PFSK-1 (cell line): ENCODE measurements around the gene SLC37A4.

ENCODE experiments used
- POLR2AphosphoS5 ChIP-seq: IDR thresholded peaks from 2 replicates; pipeline ENCODE4 v1.6.1; 2012; ENCODE audit warnings: low read depth, mild to moderate bottlenecking, control low read depth, low read length, moderate library complexity
- REST ChIP-seq, 2 experiments: IDR thresholded peaks; 2 replicates each; pipeline versions ENCODE4 v1.6.1 to v1.8.0; 2011 to 2012; ENCODE audit warnings: low read depth in 2 of 2, low read length in 2 of 2, control low read depth in 1 of 2, inconsistent platforms in 1 of 2, mild to moderate bottlenecking in 1 of 2, moderate library complexity in 1 of 2; ENCODE audit not compliant: insufficient read depth in 1 of 2
- SIN3A ChIP-seq: IDR thresholded peaks from 2 replicates; pipeline ENCODE4 v1.6.1; 2012; ENCODE audit warnings: mild to moderate bottlenecking, low read length, moderate library complexity, borderline replicate concordance; ENCODE audit not compliant: insufficient read depth
- TAF1 ChIP-seq: IDR thresholded peaks from 2 replicates; pipeline ENCODE4 v1.6.1; 2012; ENCODE audit warnings: low read length, control low read depth, borderline replicate concordance; ENCODE audit not compliant: insufficient read depth

GRCh38 chr11:119078675-119079420, 48.2 kb upstream of the SLC37A4 start:
- TF ChIP-seq REST (IDR thresholded peaks at IDR 0.05; ENCODE audit: insufficient read depth in 1 of 2, low read depth in 2 of 2, low read length in 2 of 2) (no peak), POLR2AphosphoS5 (no peak), TAF1 (no peak), SIN3A (no peak)
